Uterus (tissue), 4 donors: ENCODE results near the gene CEACAM4. TPM values are rescaled to one million over a fixed set of nuclear protein-coding genes. Genes with fewer than 3 reads are reported as not detected.

Experiments used
- DNase-seq, 2 donors: peaks; one replicate each; pipeline ENCODE4 v3.0.0-alpha.2; 2019 to 2020
- H3K27ac ChIP-seq, 2 donors: fragments of 200-600 bp; sonication (generic); 1 replicate in 1 of 2; 2 replicates in 1 of 2; pipeline ENCODE4 v1.5.1; 2016 to 2018
- H3K27me3 ChIP-seq, 2 donors: fragments of 200-600 bp; sonication (generic); one replicate each; pipeline ENCODE4 v1.5.1; 2018 to 2019; ENCODE audit warnings: control low read depth in 1 of 2
- H3K36me3 ChIP-seq, 2 donors: fragments of 200-600 bp; sonication (generic); one replicate each; pipeline ENCODE4 v1.5.1; 2019; ENCODE audit warnings: control low read depth in 1 of 2
- H3K4me1 ChIP-seq, 2 donors: fragments of 200-600 bp; sonication (generic); one replicate each; pipeline ENCODE4 v1.5.1; 2018 to 2019; ENCODE audit warnings: control low read depth in 1 of 2
- H3K4me3 ChIP-seq, 2 donors: fragments of 200-600 bp; sonication (generic); 1 replicate in 1 of 2; 2 replicates in 1 of 2; pipeline ENCODE4 v1.5.1; 2018 to 2019; ENCODE audit warnings: mild to moderate bottlenecking in 1 of 2
- H3K9me3 ChIP-seq, 2 donors: fragments of 200-600 bp; sonication (generic); one replicate each; pipeline ENCODE4 v1.5.1; 2019; ENCODE audit warnings: control low read depth in 1 of 2
- POLR2A ChIP-seq, 2 donors: fragments of 450-650 bp; IDR thresholded peaks; one replicate each; pipeline ENCODE4 v1.6.1; 2016; ENCODE audit warnings: antibody characterized with exemption in 2 of 2, mild to moderate bottlenecking in 1 of 2, moderate library complexity in 1 of 2
- intact Hi-C: fragments of 100-400 bp; cut with DNase I; formaldehyde crosslinking; loops from one replicate; pipeline ENCODE4 v1.15.1; 2023; ENCODE audit warnings: low total_unique reads
- total RNA-seq, 4 donors: library from RNA; depleted of rRNA in 3 of 4; stranded (reverse); fragments of >200 nt in 3 of 4; gene quantifications; one replicate each; pipeline versions ENCODE4 v1.1.0 to v1.2.4, GENCODE V29; 2014 to 2023
- TF ChIP-seq, protein P1 (sequence below), 4 experiments: fragments of 200-600 bp in 2 of 4; fragments of 450-650 bp in 2 of 4; sonication (generic) in 2 of 4; IDR thresholded peaks; one replicate each; pipeline ENCODE4 v1.5.1; 2016 to 2019; ENCODE audit warnings: antibody characterized with exemption in 4 of 4, mild to moderate bottlenecking in 2 of 4, moderate library complexity in 1 of 4
- donor health status: DM: yes; HTN: yes; CAD: no.

The CEACAM4 gene
- total RNA-seq, 4 donors from 2014 or later = 0.26 to 0.61 TPM; not detected in 2

- Histone ChIP-seq H3K4me1 (no peaks in the 10 kb centered on the region), H3K36me3 (no peaks in the 10 kb centered on the region), H3K9me3 (no peaks in the 10 kb centered on the region), H3K27me3 (no peaks in the 10 kb centered on the region), H3K4me3 (no peak overlapping the region), H3K27ac (no peak overlapping the region)
- intact Hi-C loops = no loop called here
- TF ChIP-seq, protein P1, sequence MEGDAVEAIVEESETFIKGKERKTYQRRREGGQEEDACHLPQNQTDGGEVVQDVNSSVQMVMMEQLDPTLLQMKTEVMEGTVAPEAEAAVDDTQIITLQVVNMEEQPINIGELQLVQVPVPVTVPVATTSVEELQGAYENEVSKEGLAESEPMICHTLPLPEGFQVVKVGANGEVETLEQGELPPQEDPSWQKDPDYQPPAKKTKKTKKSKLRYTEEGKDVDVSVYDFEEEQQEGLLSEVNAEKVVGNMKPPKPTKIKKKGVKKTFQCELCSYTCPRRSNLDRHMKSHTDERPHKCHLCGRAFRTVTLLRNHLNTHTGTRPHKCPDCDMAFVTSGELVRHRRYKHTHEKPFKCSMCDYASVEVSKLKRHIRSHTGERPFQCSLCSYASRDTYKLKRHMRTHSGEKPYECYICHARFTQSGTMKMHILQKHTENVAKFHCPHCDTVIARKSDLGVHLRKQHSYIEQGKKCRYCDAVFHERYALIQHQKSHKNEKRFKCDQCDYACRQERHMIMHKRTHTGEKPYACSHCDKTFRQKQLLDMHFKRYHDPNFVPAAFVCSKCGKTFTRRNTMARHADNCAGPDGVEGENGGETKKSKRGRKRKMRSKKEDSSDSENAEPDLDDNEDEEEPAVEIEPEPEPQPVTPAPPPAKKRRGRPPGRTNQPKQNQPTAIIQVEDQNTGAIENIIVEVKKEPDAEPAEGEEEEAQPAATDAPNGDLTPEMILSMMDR (IDR thresholded peaks at IDR 0.05) = no peak
- TF ChIP-seq POLR2A (IDR thresholded peaks at IDR 0.05) = no peak
- DNase-seq = no peak
Measured at GRCh38 chr19:41610789-41611188, 16.1 kb downstream of the CEACAM4 start.

GRCh38 chr19:41607668-41608067 lies 19.2 kb downstream of the CEACAM4 start:
- Histone ChIP-seq H3K4me3 (no peak overlapping the region), H3K27me3 (no peaks in the 10 kb centered on the region), H3K9me3 (no peaks in the 10 kb centered on the region), H3K36me3 (no peaks in the 10 kb centered on the region), H3K27ac (no peak overlapping the region), H3K4me1 (no peaks in the 10 kb centered on the region)
- intact Hi-C loops = no loop called here
- no peak for DNase-seq
- no peak for TF ChIP-seq POLR2A (IDR thresholded peaks at IDR 0.05)
- TF ChIP-seq, protein P1 (IDR thresholded peaks at IDR 0.05) = no peak

- no peaks in the 10 kb centered on the region for H3K9me3 ChIP-seq
- no peak overlapping the region for H3K27ac ChIP-seq
- TF ChIP-seq, protein P1 (IDR thresholded peaks at IDR 0.05) = no peak
- no peak for TF ChIP-seq POLR2A (IDR thresholded peaks at IDR 0.05)
- H3K4me3 ChIP-seq = no peak overlapping the region
- no peaks in the 10 kb centered on the region for H3K27me3 ChIP-seq
- H3K36me3 ChIP-seq = no peaks in the 10 kb centered on the region
- no peak for DNase-seq
- intact Hi-C loops = no loop called here
- no peaks in the 10 kb centered on the region for H3K4me1 ChIP-seq
Measured at GRCh38 chr19:41606215-41606837, 20.5 kb downstream of the CEACAM4 start.

- intact Hi-C loops = no loop called here
- H3K27me3 ChIP-seq = no peaks in the 10 kb centered on the region
Measured at GRCh38 chr19:41604831-41605230, 22.0 kb downstream of the CEACAM4 start.

GRCh38 chr19:41601771-41602170 lies 25.1 kb downstream of the CEACAM4 start:
- H3K36me3 ChIP-seq = no peaks in the 10 kb centered on the region
- intact Hi-C loops = no loop called here

More at GRCh38 chr19:41604831-41605230, 22.0 kb downstream of the CEACAM4 start:
- H3K4me3 ChIP-seq = no peak overlapping the region
- no peak for DNase-seq
- H3K36me3 ChIP-seq = no peaks in the 10 kb centered on the region
- no peak overlapping the region for H3K27ac ChIP-seq
- no peaks in the 10 kb centered on the region for H3K4me1 ChIP-seq
- no peak for TF ChIP-seq POLR2A (IDR thresholded peaks at IDR 0.05)
- TF ChIP-seq, protein P1 (IDR thresholded peaks at IDR 0.05) = no peak
- no peaks in the 10 kb centered on the region for H3K9me3 ChIP-seq

More at GRCh38 chr19:41601771-41602170, 25.1 kb downstream of the CEACAM4 start:
- Histone ChIP-seq H3K27ac (no peak overlapping the region), H3K27me3 (no peaks in the 10 kb centered on the region), H3K4me3 (no peak overlapping the region), H3K9me3 (no peaks in the 10 kb centered on the region), H3K4me1 (no peaks in the 10 kb centered on the region)
- TF ChIP-seq, protein P1 (IDR thresholded peaks at IDR 0.05) = no peak
- TF ChIP-seq POLR2A (IDR thresholded peaks at IDR 0.05) = no peak
- DNase-seq = no peak
